HG02759 (cell line): Measurements from ENCODE around the gene ZBBX.
"Not testable (repeated sequence)": the region's sequence is repeated elsewhere in the genome, so short reads cannot be mapped to it uniquely, and the experiment has no call there.

Experiments
- ATAC-seq: cut with Tn5 transposase; IDR thresholded peaks from one replicate; pipeline ENCODE4 v1.9.1; 2021; ENCODE audit warnings: mild to moderate bottlenecking, moderate library complexity; ENCODE audit not compliant: unreplicated experiment

The ZBBX gene, protein sequence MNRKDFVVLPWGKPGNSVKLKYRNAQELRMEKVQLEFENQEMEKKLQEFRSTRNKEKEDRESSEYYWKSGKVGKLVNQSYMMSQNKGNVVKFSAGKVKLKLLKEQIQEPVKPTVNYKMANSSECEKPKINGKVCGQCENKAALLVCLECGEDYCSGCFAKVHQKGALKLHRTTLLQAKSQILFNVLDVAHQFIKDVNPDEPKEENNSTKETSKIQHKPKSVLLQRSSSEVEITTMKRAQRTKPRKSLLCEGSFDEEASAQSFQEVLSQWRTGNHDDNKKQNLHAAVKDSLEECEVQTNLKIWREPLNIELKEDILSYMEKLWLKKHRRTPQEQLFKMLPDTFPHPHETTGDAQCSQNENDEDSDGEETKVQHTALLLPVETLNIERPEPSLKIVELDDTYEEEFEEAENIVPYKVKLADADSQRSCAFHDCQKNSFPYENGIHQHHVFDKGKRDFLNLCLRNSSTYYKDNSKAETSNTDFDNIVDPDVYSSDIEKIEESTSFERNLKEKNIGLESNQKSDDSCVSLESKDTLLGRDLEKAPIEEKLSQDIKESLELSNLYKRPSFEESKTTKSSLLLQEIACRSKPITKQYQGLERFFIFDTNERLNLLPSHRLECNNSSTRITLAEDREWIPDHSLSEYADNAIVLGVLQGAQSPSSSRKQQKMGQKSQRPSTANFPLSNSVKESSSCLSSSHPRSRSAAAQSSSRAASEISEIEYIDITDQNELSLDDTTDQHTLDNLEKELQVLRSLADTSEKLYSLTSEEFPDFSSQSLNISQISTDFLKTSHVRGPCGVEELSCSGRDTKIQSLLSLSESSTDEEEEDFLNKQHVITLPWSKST

DNA sequence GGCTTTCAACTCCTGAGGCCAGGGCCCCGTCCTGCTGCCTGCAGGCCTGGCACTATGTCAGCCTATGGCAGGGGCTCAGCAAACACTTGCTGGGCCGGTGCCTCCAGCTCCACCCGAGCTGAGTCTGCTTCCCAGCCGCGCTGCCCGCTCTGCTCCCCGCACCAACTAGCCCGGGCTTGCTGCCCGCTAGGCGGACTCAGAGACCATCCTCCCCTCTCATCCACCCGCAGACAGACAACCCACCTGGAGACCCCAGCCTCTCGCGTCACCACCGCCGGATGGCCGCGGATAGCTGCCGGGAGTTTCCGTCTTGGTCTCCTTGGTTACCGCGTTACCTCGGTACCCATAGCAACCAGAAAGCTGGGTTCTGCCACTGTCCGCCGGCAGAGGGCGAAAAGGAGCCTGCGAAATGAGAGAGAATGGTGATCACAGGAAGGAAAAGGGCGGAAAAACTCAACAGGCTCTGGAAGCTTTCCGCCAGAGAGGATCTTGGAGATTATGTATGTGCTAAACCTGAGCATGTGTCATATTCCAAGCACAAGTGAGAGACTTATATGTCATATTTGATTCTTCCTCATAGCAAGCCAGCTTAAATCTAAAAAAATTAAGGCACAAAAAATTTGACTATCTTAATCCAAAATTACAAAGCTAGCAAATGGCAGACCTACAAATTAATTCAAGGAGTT lies at the start of gene ZBBX:
ZBBX (minus strand) TSS at position 294 of the 686 bp plus-strand sequence. CDS start 7,396 bp downstream, outside the sequence.
- ATAC-seq: peak; percentile 100

DNA sequence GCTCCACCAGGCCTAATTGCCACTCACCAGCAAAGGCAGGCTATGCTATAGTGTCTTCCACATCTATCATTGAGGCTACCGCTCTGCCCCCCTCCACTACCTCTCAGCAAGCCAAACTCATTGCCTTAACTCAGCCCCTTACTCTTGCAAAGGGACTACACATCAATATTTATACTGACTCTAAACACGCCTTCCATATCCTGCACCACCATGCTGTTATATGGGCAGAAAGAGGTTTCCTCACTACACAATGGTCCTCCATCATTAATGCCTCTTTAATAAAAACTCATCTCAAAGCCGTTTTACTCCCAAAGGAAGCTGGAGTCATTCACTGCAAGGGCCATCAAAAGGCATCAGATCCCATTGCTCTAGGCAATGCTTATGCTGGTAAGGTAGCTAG lies 46.9 kb upstream of the ZBBX start:
- ATAC-seq: not testable (repeated sequence)

DNA sequence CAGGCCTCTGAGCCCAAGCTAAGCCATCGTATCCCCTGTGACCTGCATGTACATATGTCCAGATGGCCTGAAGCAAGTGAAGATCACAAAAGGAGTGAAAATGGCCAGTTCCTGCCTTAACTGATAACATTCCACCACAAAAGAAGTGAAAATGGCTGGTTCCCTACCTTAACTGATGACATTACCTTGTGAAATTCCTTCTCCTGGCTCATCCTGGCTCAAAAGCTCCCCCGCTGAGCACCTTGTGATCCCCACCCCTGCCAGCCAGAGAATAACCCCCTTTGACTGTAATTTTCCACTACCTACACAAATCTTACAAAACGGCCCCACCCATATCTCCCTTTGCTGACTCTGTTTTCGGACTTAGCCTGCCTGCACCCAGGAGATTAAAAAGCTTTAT lies 42.3 kb upstream of the ZBBX start:
- ATAC-seq: not testable (repeated sequence)

DNA sequence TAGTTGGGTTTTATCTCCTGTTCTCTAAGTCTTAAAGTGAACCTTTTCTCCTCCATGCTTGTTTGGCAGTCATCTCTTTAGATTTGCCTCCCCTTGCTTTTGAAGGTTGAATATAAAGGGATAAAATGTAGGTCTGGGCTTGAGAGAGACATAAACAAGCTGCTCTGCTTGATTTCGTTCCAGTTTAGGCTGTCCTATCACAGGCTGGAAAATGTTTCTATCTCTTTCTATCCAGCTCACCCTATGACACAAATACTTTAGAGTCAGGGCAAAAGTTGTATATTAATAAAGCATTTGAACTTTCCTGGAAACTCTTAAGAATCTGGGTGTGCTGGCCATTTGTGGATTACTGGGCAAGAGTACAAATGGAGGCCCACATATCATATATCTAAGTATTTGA lies 29.5 kb upstream of the ZBBX start:
- ATAC-seq: no peak

DNA sequence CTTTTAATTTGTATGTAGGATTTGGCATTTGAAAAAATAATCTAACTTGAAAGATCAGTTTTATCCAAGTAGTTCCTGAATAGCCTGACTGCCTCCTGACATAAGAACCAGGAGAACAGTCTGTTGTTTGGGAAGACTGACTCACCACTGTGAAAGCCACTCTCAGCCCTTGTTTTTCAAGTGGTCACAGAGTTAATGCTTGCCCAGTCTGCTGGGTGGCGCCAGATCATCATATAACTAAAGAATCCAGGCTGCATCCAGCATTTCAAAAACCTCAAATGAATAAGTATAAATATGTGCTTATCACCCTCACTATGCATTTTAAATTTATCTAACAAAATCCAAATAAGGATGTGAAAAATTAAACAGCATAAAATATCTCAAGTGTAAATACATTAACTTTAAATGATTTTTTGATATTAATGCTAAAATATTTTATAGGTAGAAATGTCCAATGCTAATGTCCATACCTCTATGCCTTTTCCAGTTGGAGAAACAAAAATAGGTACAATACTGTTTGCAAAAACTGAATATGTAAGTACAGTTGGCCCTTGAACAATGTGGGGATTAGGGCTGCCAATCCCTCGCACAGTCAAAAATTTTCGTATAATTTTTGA lies 26.9 kb upstream of the ZBBX start:
- ATAC-seq: peak; percentile 48

DNA sequence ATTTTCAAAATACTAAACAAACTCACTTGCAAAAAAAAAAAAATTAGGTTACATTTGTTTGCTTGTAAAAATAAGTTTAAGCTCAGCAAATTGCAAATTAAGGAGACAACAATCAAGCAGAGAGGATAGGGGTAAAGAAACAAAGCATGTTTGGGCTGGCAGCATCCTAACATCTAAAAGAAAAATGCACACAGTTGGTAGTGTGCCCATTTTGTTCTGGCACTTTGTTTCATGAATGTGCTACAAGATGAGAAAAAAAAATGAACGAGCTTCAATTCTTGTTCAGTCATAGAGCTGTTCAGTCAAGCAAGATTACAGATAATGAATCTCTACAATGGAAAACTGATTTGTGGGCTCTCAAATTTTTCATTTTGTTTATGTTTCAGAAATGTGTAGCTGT lies 17.7 kb upstream of the ZBBX start:
- no peak for ATAC-seq

DNA sequence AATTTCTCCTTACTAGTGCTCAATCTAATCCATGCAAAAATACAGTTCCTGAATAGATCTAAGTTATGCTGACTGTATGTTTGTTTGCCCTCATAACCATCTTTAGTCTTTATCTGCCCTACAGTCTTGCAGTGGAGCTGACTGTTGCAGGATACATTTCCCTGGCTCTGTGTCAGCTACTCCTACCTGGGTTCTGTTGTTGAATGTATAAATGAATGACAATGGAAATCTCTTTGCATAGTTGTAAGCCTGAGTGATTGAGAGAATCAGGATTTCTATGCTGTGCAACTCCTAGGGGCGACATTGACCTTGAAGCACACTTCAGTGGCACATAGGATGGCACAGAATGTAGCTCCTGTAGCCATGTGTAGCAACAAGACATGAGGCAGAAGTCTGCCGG lies 16.0 kb upstream of the ZBBX start:
- no peak for ATAC-seq

DNA sequence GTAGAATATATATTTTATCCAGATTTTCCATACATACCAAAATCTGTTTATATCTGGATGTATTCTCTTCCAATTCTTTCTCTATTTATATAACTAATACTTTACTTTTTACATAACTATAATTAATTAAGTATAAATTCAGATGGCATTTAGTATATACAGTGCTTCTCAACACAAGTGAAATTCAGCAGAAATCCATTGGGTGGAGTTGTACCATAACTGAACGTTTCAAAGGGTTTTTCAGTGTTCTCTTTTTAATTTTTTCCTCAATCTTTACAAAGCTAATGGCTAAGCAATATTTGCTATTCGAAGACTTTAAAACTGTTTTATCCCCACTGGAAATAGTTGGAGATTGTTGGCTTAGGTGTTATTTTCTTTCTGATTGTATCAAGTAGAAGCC lies 13.9 kb upstream of the ZBBX start:
- ATAC-seq: no peak

DNA sequence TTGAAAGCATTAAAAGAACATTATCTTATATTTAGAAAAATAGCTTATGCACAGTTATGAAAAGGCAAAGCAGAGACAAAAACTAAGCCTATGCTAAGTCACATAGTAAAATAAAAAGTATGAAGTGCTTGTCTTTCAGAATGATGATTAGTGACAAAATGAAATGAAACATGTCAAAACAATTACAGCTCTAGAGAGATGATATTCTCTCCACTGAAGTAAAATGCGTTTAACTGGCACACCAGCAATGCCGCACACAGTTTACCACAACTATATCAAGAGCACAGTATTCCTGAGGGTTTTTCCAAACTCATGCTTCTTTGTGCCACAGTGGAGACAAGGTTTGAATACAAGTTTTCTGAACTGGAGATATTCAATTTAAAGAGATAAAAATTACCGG lies 2.1 kb upstream of the ZBBX start:
- ATAC-seq: no peak

DNA sequence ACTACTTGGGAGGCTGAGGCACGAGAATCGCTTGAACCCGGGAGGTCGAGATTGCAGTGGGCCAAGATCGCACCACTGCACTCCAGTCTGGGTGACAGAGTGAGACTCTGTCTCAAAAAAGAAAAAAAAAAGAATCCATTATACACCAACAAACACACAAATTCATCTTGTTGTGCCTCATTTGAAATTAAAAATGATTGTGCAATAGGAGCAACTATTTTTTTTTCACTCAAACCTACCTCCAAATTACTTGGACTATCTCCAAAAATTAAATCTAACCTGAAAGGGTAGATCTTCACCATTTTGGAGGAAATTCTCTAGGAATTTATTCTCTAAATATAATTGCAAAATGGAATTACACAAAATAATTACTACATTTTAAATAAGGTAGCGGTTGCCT lies 4.6 kb downstream of the ZBBX start:
- no peak for ATAC-seq

DNA sequence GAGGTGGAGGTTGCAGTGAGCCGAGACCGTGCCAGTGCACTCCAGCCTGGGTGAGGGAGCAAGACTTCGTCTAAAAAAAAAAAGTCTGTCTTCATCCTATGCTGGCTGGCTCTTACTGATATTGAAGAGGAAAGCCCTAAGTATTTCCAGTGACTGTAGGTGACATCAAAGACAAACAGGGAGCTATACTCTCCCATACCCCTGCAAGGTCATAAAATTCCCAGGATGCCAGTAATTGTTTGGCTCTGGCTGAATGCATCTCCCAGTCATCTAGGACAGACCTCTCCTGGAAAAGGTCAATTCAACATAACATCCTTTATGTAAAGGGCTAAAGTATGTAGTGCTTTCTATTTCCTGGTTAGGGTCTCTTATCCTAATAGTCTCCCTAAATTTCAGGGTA lies 8.0 kb downstream of the ZBBX start:
- no peak for ATAC-seq

DNA sequence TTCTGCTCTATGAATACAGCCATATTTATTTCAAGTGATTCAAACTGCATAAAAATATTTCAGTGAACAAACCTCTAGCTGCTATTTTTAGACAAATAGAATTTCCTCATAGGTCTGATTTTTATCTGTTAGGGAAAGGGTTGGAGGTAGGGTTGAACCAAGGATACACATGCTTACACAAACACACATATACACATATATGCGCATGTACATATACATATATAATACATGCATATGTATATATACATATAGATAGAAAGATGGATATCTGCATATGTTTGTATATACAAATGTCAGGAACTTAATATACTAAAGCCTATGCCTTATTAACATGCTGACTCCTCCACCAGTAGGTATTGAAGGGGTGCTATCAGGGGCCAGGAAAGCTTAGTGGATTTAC lies 18.1 kb downstream of the ZBBX start:
- ATAC-seq: no peak

DNA sequence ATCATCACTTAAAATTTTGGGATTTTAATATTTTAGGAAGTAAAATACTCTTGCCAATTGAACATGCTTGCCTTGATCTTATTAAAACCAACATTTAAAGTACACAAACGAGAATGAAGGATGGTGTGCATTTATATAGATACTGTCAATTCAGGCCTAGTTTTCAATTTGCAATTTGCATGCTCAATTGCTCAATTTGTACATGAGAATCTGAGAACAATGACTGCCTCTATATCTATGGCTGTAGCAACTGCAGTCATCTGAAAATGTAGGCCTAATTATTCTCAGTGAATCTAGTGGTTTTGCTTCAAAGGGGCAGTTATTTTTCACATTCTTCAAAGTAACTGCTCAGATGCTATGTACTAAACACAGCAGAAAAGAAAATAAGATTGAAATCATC lies 18.8 kb downstream of the ZBBX start:
- ATAC-seq: no peak

DNA sequence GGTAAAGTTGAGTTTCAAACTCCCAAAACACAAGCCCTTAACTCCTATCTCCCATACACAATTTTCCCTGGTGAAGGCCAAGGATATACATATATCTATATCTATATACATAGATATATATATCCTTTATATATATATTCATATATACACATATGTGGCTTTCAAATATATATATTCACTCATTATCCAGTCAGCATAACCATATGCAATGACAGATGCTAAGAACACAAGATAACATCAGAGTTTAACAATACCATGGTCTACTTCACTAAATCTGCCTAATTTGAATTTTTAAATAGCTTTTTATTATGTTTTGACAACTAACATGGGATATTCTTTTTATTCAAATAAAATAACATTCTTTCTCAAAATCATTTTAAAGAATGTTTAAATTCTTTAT lies 24.7 kb downstream of the ZBBX start:
- ATAC-seq: no peak

DNA sequence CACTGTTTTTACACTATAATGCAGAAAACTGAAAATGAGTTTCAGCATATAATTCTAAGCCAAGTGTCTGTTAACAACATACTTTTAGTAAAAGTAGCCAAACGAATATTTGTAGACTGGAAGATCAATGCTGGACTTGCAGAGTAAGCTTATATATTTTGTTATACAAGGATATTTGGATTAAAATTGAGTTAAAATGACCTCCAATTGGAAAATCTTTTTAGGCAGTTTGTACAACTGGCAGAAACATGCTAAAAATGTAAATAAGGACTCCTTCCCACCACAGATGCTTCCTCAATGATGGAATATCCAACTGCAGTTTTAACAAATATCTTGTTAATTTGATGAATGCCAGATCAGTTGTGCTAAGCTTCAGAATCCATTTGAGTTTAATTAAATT lies 25.3 kb downstream of the ZBBX start:
- no peak for ATAC-seq

DNA sequence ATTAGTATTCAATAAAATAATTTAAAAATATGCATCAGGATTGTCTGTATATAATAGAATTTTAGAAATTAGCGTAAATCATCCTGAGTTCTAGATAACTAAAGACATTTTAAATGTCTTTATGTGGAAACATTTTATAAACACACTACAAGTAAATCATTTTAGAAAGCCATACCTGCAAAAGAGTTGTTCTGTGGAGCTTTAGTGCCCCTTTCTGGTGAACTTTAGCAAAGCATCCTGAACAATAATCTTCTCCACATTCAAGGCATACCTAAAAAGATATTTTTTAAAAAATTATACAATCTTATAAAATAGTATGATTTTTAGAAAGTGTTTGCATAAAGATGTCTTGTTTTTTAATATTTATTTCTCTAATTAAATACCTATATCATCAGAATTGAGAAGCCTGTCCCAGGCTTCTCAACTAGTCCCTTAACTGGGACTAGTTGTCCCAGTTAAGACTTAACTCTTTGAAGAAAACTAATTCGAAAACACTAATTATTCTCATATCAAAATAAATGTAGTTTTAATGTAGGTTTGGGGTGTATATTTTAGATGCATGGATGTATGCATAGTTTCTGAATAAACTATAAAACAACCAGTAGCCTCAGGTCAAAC lies 29.7 kb downstream of the ZBBX start:
- peak; percentile 43 for ATAC-seq

DNA sequence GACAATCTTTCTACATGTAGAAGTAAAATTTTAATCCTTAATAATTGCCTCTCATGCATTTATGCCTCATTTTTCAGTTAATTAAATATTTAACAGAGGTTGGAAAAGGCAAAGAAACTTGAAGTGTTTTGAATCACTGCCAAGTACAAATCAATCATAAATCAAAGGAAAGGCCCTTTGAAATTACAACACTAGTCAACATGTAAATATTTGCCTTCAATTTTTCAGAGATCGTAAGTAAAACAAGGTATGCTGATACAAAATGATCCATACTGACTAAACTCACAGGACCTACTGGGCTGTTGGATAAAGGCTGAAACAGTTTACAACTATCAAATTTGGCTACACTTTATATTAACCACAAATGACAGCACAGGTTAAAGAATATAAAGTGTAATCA lies 33.9 kb downstream of the ZBBX start:
- ATAC-seq: no peak

DNA sequence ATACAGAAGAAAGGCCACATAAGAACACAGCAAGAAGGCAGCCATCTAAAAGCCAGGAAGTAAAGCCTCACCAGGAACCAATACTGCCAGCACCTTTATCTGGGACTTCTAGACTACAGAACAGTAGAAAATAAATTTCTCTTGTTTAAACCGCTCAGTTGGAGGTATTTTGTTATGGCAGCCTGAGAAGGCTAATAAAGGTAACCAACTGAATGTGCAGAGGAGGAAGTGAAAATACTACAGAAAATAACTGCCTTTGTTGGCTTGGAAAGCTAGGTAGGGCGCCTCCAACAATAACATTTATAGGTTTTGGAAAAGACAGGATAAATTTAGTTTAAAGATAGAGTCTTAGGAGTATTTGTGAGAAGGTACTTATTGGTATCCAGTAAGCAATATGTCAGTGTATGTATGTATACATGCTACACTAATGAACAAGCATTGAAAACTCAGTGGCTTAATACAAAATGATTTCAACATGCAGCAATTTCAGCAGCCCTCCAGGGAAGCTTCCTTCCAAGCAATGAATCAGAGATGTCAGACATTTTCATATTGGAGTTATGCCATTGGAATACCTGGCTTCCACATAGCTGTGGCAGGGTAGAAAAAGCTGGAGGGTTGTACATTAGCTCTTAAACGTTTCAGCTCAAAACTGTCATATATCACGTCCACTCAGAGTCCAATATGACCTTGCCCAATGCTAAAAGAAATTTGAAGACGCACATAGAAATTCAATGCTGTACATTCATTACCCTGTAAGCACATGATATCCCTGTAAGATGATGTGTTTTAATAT lies 48.9 kb downstream of the ZBBX start:
- ATAC-seq: no peak

DNA sequence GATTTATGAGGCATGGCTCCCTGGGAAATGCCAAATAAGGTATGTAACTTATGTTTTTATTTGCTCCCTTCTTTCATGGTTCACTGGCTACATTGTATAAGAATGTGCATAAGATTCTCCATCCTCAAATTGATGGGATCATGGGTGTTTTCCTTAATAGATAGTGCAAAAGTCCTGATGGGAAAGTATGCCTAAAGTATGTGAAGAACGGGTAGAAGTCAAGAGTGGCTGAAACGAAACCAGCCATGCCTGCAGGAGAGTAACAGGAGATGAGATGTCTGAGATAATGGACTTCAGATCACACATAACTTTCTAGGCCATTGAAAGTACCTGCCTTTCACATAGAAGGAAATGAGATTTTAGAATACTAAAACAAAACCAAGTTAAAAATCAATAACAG lies 56.5 kb downstream of the ZBBX start:
- ATAC-seq: no peak
